Measurements from ENCODE around the gene ZNF3. TPM values are rescaled to one million over a fixed set of nuclear protein-coding genes. Genes with fewer than 3 reads are reported as not detected.
A peak's percentile ranks its signal among the peaks of the same experiment; 100 is the strongest.

Gene ZNF3
- total and polyA plus RNA-seq, 9 of the 15 experiments (the other 6 are each of a cell fraction or from before 2014, with no cell fraction given), result 30.0 to 64.9 (median 51.5) TPM

GRCh38 chr7:100061518-100062193, 19.9 kb downstream of the ZNF3 start (continued):
- TF ChIP-seq GABPB2 (CRISPR knock-in tag; conservative IDR thresholded peaks at IDR 0.05) (no peak), ZFP30 (CRISPR knock-in tag; IDR thresholded peaks at IDR 0.05; ENCODE audit: borderline replicate concordance) (no peak), ZMIZ1 (IDR thresholded peaks at IDR 0.05; ENCODE audit: low read depth in 2 of 2, low read length in 2 of 2) (peak in 1 of 2 experiments; percentile 63; a peak in 1 of 4 replicates), FUS (optimal IDR thresholded peaks at IDR 0.05; ENCODE audit: low read depth, low read length) (no peak), MTA2 (IDR thresholded peaks at IDR 0.05; ENCODE audit: low read depth) (peak; percentile 86), CTCFL (IDR thresholded peaks at IDR 0.05; ENCODE audit: borderline replicate concordance, insufficient read depth, low read depth, low read length, poor library complexity, severe bottlenecking) (no peak), ZNF175 (CRISPR knock-in tag; IDR thresholded peaks at IDR 0.05; ENCODE audit: low read depth) (no peak), HBP1 (CRISPR knock-in tag; IDR thresholded peaks at IDR 0.05) (no peak), ELF1 (tag; IDR thresholded peaks at IDR 0.05) (no peak), ZNF764 (CRISPR knock-in tag; IDR thresholded peaks at IDR 0.05; ENCODE audit: low read depth) (no peak), HDAC3 (IDR thresholded peaks at IDR 0.05; ENCODE audit: borderline replicate concordance, partially characterized antibody) (no peak), ERF (CRISPR knock-in tag; IDR thresholded peaks at IDR 0.05) (no peak), ESRRB (CRISPR knock-in tag; IDR thresholded peaks at IDR 0.05; ENCODE audit: borderline replicate concordance) (no peak), ZNF274 (IDR thresholded peaks at IDR 0.05; ENCODE audit: borderline replicate concordance, low read depth, low read length) (no peak), SMARCE1 (IDR thresholded peaks at IDR 0.05) (no peak; the same call in 1 of the 2 replicates), MYBL2 (IDR thresholded peaks at IDR 0.05; ENCODE audit: low read depth) (no peak), MYBL2 (CRISPR knock-in tag; IDR thresholded peaks at IDR 0.05; ENCODE audit: borderline replicate concordance) (no peak), ZC3H8 (IDR thresholded peaks at IDR 0.05) (no peak), MXD1 (CRISPR knock-in tag; IDR thresholded peaks at IDR 0.05; ENCODE audit: borderline replicate concordance, poor library complexity, severe bottlenecking) (no peak), ARID2 (IDR thresholded peaks at IDR 0.05) (no peak), DDX20 (tag; IDR thresholded peaks at IDR 0.05; ENCODE audit: low read depth) (no peak)
